Activated CD8-positive, alpha-beta memory T cell treated with anti-CD3 and anti-CD28 coated beads, Interleukin-2, amount 50 U/mL, for 1 hour (primary cell): ENCODE measurements around the gene STRAP.
A peak's percentile ranks its signal among the peaks of the same experiment; 100 is the strongest.
"Not testable (repeated sequence)": the region's sequence is repeated elsewhere in the genome, so short reads cannot be mapped to it uniquely, and the experiment has no call there.

Experiments
- DNase-seq: peaks from one replicate; pipeline ENCODE4 v3.0.0-alpha.2; 2020; ENCODE audit errors: extremely low read depth

STRAP gene

DNA sequence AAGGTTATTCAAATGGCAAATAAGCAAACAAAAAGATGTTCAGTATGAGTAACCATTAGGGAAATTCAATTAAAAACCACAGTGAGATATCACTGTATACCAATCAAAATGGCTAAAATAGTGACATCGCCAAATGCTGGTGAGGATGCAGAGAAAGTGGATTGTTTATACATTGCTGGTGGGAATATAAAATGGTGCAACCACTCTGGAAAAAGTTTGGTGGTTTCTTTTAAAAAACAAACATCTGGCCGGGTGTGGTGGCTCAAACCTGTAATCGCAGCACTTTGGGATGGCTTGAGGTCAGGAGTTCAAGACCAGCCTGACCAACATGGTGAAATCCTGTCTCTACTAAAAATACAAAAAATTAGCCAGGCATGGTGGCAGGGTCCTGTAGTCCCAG lies 14.0 kb upstream of the STRAP start:
- DNase-seq: no peak

DNA sequence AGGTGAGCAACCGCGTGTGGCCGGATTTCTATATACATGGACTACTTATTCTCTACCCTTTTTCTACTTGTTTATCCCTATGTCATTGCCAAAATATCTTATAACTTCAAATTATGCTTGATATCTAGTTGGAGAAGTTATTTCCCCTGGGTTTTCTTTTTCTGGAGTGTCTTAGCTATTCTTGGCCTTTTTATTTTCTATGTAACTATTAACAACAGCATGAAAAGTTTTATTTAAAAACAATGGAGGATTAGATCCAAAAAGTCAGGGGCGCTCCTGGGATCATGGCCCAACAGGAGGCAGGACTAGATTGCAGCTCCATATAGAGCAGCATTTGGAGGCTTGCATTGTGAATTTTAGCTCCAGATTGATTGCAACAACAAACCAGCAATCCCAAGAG lies 8.6 kb upstream of the STRAP start:
- DNase-seq: no peak

DNA sequence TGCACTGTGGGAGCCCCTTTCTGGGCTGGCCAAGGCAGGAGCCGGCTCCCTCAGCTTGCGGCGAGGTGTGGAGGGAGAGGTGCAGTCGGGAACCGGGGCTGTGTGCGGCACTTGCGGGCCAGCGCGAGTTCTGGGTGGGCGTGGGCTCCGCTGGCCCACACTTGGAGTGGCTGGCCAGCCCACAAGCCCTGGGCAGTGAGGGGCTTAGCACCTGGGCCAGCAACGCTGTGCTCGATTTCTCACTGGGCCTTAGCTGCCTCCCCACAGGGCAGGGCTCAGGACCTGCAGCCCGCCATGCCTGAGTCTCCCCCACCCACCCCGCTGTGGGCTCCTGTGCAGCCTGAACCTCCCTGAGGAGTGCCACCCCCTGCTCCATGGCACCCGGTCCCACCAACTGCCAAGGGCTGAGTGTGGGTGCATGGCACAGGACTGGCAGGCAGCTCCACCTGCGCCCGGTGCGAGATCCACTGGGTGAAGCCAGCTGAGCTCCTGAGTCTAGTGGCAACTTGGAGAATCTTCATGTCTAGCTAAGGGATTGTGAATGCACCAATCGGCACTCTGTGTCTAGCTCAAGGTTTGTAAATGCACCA lies 7.5 kb upstream of the STRAP start:
- DNase-seq: not testable (repeated sequence)

DNA sequence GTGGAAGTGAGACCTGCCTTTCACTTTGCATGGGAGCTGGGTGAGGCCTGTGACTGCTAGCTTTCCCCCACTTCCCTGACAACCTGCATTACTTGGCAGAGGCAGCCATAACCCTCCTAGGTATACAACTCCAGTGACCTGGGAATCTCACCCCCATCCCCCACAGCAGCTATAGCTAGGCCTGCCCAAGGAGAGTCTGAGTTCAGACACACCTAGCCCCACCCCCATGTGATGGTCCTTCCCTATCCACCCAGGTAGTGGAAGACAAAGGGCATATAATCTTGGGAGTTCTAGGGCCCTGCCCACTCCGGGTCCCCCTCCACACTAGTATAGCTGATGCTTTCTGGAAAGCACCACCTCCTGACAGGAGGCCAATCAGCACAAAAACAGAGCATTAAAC lies 6.3 kb upstream of the STRAP start:
- DNase-seq: no peak

DNA sequence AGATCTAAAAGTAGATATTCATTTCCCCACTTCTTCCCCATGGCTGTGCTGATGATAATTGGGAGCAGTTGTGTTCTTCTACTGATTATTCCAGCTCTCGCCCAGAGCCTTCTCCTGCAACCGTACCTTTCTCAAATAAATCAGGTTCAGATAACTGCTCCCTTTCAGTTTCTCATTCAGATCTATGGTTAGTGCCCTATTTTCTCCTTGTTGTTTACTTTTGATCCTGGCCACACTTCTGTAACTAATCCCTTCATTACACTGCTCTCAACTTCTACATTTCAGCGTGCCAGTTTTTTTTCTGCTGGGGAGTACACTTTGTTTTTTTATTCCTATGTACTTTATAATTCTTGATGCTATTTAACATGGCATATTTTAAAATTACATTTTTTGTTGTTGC lies 2.8 kb upstream of the STRAP start:
- DNase-seq: no peak

DNA sequence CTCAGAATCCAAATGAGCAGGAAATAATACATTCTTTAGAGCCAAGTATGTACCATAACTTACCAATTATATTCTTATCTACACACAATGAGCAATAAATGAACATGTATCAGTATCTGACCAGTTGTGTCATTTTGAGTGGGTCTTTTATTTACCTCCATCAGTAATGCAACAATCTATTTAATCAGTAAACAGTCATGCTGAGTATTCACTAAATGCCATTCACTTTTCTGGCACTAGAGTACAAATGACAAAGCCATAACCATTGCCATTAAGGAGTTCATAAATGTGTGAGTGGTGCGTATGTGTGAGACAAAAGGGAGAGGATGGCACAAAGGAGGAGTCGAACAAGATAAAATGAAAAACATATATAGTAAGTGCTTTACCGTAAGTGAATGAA lies 1.5 kb upstream of the STRAP start:
- no peak for DNase-seq

DNA sequence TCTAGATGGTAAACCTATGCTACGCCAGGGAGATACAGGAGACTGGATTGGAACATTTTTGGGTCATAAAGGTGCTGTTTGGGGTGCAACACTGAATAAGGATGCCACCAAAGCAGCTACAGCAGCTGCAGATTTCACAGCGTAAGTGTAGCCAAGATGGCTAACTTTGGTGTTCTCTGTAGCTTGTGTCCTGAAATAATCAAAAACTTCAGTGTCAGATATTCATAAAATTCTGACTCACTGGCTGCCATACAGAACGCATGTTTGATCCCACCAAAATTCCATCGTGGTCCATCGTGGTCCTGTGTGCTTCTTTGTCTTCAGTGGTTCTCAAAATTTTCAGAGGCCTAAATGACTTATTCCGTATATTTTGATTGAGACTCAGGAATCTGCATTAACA lies 1.3 kb downstream of the STRAP start:
- no peak for DNase-seq

DNA sequence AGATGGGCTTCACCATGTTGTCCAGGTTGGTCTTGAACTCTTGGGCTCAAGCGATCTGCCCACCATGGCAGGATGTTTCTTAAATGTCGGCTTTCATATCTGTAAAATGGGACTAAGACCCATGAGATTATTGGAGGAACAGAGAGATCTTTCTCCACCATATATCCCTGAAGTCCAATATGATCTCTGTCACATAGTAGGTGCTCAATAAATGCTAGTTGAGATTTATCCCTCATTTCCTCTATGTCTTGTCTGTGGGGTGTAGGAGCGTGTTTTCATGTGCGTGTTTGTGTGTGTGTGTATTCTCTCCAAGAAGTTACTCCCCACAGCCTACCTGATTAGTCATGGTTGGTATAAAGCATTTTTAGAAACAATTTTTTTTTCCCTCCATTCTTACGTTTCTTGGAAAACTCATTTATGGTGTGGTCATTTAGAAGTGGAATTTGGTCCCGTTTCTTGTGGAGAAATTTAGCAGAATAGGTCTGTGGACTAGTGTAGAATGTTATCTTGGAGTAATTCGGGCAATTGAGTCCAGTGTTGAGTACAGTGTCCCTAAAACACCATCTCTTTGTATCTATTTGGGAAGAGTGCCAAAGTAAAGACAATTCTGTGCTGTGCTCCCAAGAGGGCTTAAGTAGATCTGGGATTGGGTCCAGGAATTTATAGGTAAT lies 4.3 kb downstream of the STRAP start:
- DNase-seq: no peak

DNA sequence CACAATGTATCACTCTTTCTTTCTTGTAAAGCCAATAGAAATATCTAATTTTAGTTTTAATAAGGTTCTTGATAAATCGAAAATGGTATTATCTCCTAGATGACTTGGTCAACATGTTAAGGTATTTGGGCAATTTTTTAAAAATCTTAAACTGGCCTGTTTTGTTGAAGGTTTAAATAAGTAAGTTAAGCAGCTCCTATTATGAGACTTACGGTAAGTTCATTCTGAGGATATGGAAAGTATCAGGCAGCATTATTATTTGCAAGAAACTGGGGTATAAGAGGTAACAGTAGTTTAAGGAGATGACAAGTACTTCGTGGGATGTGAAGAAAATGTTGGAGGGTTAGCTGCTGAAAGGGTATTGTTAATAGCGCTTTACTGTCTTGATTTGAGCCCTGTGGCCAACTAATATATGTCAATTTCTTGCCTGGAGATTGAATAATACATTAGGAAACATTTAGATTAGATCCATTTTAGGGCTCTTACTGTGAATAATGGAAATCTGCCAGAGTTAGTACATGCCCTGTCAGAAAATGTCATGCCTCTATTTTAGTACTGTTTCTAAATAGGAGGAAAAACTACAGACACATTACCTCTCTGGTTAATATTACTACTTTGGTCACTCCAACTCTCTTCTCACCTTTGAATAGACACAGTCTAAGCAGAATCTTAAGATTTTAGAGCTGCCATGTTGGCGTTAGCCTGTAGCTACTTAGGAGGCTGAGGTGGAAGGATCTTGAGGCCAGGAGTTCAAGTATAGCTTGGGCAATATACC lies 5.0 kb downstream of the STRAP start:
- DNase-seq: no peak

DNA sequence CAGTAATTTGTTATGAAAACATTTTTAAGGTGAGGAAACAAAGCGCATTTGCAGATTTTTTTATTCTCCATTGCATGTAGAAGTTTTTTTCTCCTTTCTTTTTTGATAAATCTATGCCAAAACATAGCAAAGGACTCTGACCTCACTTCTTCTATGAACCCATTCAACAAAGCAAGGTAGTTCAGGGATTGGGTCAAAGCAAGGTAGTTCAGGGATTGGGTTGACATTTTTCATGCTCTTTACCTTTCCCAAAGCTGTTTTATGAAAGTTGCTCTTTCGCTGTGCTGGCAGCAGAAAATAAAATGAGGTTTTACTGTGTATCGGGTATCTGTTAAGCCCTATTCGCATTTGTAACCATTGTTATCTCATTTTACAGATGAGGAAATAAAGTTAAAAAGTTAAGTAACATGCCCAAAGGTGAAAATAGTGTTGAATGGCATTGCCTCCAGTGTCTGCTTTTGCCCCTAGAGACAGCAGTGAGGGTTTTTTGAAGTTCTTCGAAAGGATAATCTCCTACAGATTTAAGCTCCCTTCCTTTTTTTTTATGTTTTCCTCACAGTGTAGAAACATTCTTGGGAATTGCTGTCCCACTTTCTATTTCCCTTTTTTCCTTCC lies 10.6 kb downstream of the STRAP start:
- DNase-seq: no peak

DNA sequence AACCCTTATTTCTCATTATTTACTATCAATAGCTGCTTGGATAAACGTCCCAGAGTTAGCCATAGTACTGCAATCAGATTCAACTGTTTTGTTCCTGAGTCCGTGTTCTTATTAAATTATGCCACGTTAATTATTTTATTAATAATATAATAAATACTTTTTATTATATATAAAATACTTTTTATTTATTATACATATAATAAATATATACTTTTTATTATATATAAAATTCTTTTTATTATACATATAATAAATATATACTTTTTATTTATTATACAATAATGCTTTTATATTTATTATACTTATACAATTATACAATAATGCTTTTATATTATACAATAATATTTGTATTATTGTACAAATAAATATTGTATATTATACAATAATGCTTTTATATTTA lies 11.1 kb downstream of the STRAP start:
- no peak for DNase-seq

DNA sequence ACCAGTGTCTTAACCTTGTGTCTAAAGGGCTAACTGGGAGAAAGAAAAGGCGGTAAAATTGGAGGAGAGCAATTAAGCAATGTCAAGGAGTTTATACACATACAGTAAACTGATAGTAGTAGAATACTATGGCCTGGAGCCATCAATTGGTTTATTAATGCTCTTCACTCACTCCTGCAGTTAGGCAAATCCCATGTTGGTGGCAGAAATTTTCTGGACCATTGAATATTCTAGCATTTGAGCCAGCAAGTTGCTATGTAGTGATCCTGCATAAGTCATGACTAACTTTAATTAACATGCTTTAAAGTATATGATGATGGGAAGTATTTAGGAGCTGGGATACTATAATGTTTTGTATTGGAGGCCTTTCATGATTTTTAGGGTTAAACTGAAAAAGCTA lies 14.7 kb downstream of the STRAP start:
- no peak for DNase-seq

DNA sequence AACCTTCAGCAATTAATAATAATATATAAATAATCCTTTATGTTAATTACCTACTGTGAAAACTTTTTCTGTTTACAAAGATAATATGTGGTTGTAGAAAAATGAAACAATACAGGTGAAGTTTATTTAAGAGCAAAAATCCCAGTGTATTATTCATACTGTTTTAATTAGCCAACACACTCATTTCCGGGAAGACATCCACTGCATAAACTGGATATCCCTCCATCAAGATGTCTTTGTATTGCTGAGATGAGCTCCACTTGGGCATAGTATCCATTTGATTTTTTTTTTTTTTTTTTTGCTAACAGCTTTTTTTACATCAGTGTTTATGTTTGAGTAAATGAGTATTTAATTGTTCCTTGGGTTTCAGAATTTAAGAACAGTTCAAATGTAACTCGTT lies 15.2 kb downstream of the STRAP start:
- no peak for DNase-seq

DNA sequence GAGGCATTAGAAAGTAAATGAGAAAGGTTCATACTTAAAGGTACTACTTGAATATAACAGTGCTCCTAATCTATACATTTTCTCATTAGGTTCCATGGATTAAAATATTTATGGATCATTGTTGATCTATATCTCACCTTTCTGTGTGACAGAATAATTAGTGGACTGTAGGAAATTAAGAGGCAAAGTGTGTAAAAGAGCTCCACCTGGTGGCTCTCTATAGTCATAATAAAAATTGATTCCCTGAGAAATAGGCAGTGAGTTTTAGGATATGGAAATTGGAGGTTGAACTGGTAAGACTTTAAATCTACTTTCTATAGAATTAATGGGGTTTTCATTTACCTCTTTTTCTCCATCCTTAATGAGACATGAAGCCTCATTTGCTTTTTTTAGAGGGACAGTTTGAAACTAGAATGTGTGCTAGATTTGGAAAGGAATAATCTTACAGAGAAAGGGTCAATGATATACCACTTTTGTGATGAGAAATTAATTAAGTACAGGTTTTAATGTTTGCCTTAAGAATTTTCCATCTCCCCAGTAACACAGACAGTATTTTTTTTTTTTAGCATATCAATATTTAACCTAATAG lies 17.2 kb downstream of the STRAP start:
- DNase-seq: no peak

DNA sequence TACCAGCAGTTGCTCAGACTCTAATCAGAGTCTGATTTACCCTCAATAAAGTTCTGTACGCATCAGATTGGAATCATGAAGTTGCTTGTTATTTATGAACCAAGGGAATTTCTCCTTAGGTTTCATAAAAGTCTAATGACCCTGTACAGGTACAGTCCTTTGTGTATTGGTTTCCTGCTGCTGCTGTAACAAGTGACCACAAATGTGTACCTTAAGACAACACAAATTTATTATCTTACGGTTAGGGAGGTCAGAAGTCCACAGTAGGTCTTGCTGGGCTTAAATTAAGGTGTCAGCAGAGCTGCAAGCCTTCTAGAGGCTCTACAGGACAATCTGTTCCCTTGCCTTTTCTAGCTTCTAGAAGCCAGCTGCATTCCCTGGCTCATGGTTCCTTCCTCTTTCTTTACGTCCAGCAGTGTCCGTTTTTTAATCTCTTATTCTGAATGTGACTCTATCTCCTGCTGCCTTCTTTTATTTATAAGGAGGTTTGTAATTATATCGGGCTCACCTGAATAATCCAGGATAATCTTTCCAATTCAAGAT lies 22.3 kb downstream of the STRAP start:
- DNase-seq: no peak

DNA sequence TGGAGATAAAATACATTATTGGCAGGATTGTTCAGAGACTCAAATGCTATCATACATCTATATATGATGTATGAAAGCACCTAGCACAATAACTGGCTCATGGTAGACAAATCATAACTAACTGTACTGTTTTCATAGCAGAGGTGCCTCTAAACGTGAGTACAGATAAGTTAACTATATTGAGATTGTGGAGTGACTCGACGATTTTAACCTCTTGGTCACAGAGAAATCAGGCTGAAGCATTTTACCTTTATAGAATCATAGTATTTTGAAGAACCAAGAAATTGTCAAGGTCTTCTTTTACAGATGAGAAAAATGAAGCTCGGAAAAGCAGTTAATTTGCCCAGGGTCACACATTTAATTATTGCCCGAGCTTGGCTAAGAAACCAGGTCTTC lies 28.3 kb downstream of the STRAP start:
- no peak for DNase-seq

DNA sequence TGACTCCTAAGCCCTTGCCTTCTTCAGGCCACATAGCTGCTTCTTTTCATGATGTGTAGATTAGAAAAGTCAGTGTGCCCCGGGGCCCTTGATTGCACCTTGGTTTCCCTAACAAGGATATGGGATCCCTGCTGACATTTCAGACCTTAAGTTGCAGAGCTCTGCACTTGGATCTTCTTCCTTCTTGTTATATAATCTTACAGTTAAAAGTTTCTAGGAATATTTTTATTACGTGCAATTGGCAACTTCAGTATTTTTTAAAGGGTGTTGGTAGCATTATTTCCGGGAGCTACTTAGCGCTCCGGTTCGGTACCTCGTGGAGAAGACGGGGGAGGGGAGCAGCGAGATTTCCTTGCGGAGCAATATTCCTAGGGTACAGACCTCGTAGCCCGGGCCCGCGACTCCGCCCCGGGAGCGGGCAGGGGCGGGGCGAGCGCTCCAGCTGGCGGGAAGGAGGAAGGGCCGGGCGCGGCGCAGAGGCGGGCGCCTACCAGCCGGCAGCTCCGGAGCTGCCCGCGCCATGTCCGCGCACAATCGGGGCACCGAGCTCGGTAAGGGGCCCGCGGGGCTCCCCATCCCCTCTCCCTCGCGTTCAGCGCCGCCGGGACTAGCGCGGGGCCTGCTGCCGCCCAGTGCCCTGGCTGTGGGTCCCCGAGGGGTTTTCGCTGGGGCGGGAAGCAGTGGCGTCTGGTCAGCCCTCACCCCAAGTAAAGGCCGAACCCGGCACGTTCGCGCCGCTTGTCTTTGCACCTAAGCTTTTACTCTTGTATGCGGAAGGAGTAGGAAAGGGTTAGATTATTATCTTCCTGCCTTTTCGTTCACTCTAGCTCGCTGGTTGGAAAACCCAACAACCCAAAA lies 28.9 kb downstream of the STRAP start, which contains the start of gene DERA:
TSS of gene DERA (plus strand) at position 469 of the 858 bp plus-strand sequence. CDS start at position 521, 52 bp downstream.
- peak; percentile 1 for DNase-seq

DNA sequence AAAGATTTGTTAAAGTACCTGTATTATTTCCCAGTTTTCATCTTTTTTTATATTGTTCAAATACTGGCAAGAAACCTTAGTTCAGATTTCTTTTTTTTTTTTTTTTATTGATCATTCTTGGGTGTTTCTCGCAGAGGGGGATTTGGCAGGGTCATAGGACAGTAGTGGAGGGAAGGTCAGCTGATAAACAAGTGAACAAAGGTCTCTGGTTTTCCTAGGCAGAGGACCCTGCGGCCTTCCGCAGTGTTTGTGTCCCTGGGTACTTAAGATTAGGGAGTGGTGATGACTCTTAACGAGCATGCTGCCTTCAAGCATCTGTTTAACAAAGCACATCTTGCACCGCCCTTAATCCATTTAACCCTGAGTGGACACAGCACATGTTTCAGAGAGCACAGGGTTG lies 29.7 kb downstream of the STRAP start:
- not testable (repeated sequence) for DNase-seq

DNA sequence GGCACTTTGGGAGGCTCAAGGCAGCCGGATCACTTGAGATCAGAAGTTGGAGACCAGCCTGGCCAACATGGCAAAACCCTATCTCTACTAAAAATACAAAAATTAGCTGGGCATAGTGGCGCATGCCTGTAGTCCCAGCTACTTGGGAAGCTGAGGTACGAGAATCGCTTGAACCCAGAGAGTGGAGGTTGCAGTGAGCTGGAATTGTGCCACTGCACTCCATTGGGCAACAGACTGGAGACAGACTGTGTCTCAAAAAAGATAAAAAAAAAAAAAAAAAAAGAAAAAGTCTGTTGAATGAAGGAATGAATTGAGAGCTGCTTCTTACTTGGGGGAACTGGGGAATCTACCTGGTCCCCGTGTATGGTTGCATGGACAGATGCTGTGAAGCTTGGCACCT lies 31.9 kb downstream of the STRAP start:
- DNase-seq: not testable (repeated sequence)

DNA sequence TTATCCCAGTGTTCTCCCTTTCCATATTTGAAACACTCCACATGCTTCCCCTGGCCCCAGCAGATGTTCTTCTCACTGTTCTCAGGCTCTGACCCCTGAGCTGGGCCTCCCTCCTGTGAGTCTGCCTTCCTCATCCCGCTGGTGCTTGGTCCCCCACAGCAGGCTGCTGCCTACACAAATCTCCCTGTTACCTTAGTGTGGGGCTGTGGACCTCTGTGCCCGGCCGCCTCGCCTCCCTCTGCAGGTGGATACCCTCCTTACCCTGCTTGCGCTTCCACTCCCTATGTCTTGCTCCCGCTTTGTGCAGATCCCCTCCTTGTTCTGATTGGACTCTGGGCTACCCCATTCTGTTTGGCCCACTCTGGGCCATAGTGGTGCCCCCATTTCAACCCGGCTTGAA lies 35.9 kb downstream of the STRAP start:
- DNase-seq: no peak

DNA sequence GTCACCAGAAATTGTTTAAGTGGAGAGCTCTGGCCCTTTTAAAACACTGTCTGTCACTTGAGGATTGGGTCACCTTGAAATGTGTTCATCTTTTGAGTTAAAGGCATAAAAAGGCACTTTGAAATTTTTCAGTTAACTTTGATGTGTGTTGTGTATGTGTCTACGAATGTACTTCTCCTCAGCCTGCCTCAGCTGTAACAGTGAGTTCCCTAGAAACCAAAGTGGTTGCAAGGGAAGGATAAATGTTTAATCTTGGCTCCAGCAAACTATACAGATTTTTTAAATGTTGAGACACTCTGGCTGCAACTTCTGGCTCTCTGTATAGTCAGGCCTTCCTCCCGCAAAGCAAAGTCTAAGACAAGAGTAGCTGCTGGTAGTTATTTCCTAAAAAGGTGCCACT lies 37.2 kb downstream of the STRAP start:
- no peak for DNase-seq
